Tibial nerve (tissue), 4 donors: ENCODE measurements around the gene C8G. TPM values are rescaled to one million over a fixed set of nuclear protein-coding genes. Genes with fewer than 3 reads are reported as not detected.
A peak's percentile ranks its signal among the peaks of the same experiment; 100 is the strongest.

Source experiments
- DNase-seq, 2 donors: peaks; one replicate each; pipeline ENCODE4 v3.0.0-alpha.2; 2019; ENCODE audit warnings: low spot score in 2 of 2
- H3K27ac ChIP-seq, 4 donors: fragments of 200-600 bp; sonication (generic) in 3 of 4; one replicate each; pipeline ENCODE4 v1.5.1; 2017 to 2019; ENCODE audit warnings: mild to moderate bottlenecking in 1 of 4
- H3K27me3 ChIP-seq, 2 donors: fragments of 200-600 bp; sonication (generic) in 1 of 2; one replicate each; pipeline versions ENCODE4 v1.5.1 to v1.6.0; 2017 to 2019
- H3K36me3 ChIP-seq, 3 donors: fragments of 200-600 bp; sonication (generic); one replicate each; pipeline ENCODE4 v1.5.1; 2018 to 2019
- H3K4me1 ChIP-seq, 4 donors: fragments of 200-600 bp; sonication (generic) in 3 of 4; one replicate each; pipeline ENCODE4 v1.5.1; 2017 to 2019
- H3K4me3 ChIP-seq, 4 donors: fragments of 200-600 bp; sonication (generic) in 3 of 4; one replicate each; pipeline ENCODE4 v1.5.1; 2017 to 2019; ENCODE audit warnings: mild to moderate bottlenecking in 1 of 4, moderate library complexity in 1 of 4
- H3K9me3 ChIP-seq, 4 donors: fragments of 200-600 bp; sonication (generic) in 3 of 4; one replicate each; pipeline ENCODE4 v1.5.1; 2017 to 2019
- EP300 ChIP-seq, 2 donors: sonication (generic); formaldehyde crosslinking; IDR thresholded peaks; one replicate each; pipeline ENCODE4 v1.6.1; 2017; ENCODE audit warnings: antibody characterized with exemption in 2 of 2, mild to moderate bottlenecking in 1 of 2
- POLR2A ChIP-seq, 2 donors: fragments of 450-650 bp; IDR thresholded peaks; one replicate each; pipeline ENCODE4 v1.6.1; 2017; ENCODE audit warnings: antibody characterized with exemption in 2 of 2, mild to moderate bottlenecking in 2 of 2, moderate library complexity in 2 of 2
- WGBS, 2 donors: methylation state at CpG; one replicate each; pipeline ENCODE4 v1.1.5; 2018; 5-methylcytosine and 5-hydroxymethylcytosine counted together
- total RNA-seq, 4 donors: library from RNA; depleted of rRNA; stranded (reverse); fragments of >200 nt; gene quantifications; one replicate each; pipeline ENCODE4 v1.1.0, GENCODE V29; 2016
- TF ChIP-seq, protein P1 (sequence below), 5 experiments: fragments of 200-600 bp in 3 of 5; fragments of 450-650 bp in 2 of 5; sonication (generic) in 3 of 5; IDR thresholded peaks; one replicate each; pipeline ENCODE4 v1.5.1; 2016 to 2019; ENCODE audit warnings: antibody characterized with exemption in 5 of 5, mild to moderate bottlenecking in 3 of 5, moderate library complexity in 2 of 5

C8G gene
- total RNA-seq, 4 donors from 2014 or later: 3.3 to 5.1 TPM; not detected in 2

DNA sequence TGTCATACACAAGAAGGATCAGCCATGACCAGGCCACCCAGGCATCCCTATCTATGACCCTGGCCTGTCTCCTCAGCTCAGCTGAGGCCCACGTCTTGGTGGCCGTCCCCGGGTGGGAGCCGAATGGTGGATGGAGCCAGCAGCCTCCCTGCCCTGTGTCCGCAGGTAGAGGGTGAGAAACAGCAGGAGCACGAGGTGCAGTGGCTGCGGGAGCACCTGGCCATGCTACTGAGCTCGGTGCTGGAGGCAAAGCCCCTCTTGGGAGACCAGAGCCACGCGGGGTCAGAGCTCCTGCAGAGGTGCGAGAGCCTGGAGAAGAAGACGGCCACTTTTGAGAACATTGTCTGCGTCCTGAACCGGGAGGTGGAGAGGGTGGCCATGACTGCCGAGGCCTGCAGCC, 25.0 kb upstream of the C8G start:
- Histone ChIP-seq H3K27me3 (no peaks in the 10 kb centered on the region), H3K9me3 (no peaks in the 10 kb centered on the region), H3K4me1 (peaks cover 0 to 14% (median 2%) of the 10 kb centered on the region in 4 donors), H3K36me3 (peaks cover 0 to 60% (median 7%) of the 10 kb centered on the region in 3 donors), H3K4me3 (no peak overlapping the region), H3K27ac (no peak overlapping the region)
- TF ChIP-seq, protein P1, sequence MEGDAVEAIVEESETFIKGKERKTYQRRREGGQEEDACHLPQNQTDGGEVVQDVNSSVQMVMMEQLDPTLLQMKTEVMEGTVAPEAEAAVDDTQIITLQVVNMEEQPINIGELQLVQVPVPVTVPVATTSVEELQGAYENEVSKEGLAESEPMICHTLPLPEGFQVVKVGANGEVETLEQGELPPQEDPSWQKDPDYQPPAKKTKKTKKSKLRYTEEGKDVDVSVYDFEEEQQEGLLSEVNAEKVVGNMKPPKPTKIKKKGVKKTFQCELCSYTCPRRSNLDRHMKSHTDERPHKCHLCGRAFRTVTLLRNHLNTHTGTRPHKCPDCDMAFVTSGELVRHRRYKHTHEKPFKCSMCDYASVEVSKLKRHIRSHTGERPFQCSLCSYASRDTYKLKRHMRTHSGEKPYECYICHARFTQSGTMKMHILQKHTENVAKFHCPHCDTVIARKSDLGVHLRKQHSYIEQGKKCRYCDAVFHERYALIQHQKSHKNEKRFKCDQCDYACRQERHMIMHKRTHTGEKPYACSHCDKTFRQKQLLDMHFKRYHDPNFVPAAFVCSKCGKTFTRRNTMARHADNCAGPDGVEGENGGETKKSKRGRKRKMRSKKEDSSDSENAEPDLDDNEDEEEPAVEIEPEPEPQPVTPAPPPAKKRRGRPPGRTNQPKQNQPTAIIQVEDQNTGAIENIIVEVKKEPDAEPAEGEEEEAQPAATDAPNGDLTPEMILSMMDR (IDR thresholded peaks at IDR 0.05): no peak
- TF ChIP-seq EP300 (IDR thresholded peaks at IDR 0.05) (no peak), POLR2A (IDR thresholded peaks at IDR 0.05) (no peak)
- no peak for DNase-seq
- WGBS, 2 donors: 95 to 96% methylated on average over 14 to 15 of the region's 15 CpGs

DNA sequence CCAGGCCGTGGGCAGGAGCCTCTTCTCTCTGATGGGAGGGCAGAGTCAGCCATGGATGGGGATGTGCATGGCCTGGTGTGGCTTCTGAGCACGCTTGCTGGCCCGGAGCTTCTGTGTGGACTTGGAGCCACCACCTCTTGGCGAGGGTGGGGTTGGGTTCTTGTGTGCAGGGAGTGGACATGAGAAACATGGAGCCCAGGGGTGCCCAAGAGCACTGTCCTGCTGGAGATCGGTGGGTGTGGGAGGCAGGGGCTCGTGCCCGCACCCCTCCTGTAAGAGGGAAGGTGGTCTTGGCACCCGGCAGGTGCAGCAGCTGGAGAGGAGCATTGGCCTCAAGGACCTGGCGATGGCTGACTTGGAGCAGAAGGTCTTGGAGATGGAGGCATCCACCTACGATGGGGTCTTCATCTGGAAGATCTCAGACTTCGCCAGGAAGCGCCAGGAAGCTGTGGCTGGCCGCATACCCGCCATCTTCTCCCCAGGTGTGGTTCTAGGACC, 24.3 kb upstream of the C8G start:
- Histone ChIP-seq H3K4me1 (peaks cover 0 to 14% (median 2%) of the 10 kb centered on the region in 4 donors), H3K4me3 (no peak overlapping the region), H3K27ac (no peak overlapping the region), H3K9me3 (no peaks in the 10 kb centered on the region), H3K27me3 (no peaks in the 10 kb centered on the region), H3K36me3 (peaks cover 0 to 60% (median 8%) of the 10 kb centered on the region in 3 donors)
- DNase-seq: no peak
- 91 to 99% methylated on average over 12 to 14 of the region's 14 CpGs for WGBS, 2 donors
- TF ChIP-seq, protein P1 (IDR thresholded peaks at IDR 0.05): no peak
- no peak for TF ChIP-seq POLR2A (IDR thresholded peaks at IDR 0.05)
- TF ChIP-seq EP300 (IDR thresholded peaks at IDR 0.05): no peak

DNA sequence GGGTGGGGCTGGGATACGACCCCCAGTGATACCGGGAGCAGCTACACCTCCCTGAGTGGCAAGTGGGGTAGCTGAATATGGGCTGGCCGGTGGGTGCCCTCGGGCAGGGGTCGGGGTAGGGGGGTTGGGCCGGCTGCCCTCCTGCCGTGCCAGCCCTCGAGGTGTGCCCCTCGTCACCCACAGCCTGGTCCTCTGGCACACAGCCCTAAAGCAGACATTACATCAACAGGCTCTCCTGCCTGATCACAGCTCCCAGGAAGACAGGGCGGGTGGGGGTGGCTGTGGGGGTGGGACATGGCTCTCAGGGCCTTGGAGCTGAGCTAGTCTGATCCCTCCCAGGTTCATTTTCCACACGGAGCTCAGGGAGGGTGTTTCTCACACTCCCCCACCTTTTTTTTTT, 23.7 kb upstream of the C8G start:
- Histone ChIP-seq H3K27me3 (no peaks in the 10 kb centered on the region), H3K4me3 (no peak overlapping the region), H3K4me1 (peaks cover 0 to 14% (median 2%) of the 10 kb centered on the region in 4 donors), H3K27ac (peak overlapping the region in 1 of 4 donors; percentile 2), H3K36me3 (peaks cover 0 to 60% (median 14%) of the 10 kb centered on the region in 3 donors), H3K9me3 (no peaks in the 10 kb centered on the region)
- TF ChIP-seq EP300 (IDR thresholded peaks at IDR 0.05) (no peak), POLR2A (IDR thresholded peaks at IDR 0.05) (no peak)
- TF ChIP-seq, protein P1 (IDR thresholded peaks at IDR 0.05): no peak
- DNase-seq: no peak
- WGBS, 2 donors: 51 to 75% methylated on average over 4 to 11 of the region's 11 CpGs

DNA sequence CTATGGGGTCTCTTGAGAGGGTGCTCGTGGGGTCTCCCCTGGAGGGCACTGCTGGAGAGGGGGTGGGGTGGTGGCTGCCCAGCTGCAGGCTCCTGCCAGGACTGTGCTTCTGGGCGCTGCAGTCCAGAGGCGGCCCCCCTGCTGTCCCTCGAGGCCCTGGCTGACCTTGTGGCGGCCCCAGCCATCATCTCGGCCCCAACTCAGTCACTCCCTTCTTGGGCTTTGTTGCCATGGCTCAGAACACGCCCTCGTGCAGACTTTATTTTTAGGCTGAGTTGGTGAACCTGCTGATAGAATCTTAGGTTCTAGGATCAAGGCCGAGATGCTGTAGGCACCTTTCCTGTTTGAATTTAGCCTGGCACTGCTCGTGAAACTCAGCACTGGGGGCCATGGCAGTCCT, 23.3 kb upstream of the C8G start:
- Histone ChIP-seq H3K4me1 (peaks cover 0 to 14% (median 2%) of the 10 kb centered on the region in 4 donors), H3K36me3 (peaks cover 0 to 60% (median 18%) of the 10 kb centered on the region in 3 donors), H3K27ac (peak overlapping the region in 2 of 4 donors; percentile 2 to 38), H3K4me3 (no peak overlapping the region), H3K27me3 (no peaks in the 10 kb centered on the region), H3K9me3 (no peaks in the 10 kb centered on the region)
- TF ChIP-seq EP300 (IDR thresholded peaks at IDR 0.05) (no peak), POLR2A (IDR thresholded peaks at IDR 0.05) (no peak)
- no peak for DNase-seq
- 28 to 44% methylated on average over 9 to 10 of the region's 10 CpGs for WGBS, 2 donors

DNA sequence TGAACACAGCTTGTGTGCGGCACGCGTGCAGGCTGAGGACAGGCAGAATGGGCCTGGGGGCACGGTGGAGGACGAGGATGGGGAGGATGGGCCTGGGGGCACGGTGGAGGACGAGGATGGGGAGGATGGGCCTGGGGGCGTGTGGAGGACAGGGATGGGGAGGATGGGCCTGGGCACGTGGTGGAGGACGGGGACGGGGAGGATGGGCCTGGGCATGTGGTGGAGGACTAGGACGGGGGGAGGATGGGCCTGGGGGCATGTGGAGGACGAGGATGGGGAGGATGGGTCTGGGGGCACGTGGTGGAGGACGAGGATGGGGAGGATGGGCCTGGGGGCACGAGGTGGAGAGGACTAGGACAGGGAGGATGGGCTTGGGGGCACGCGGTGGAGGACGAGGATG, 22.5 kb upstream of the C8G start:
- Histone ChIP-seq H3K36me3 (peaks cover 0 to 60% (median 20%) of the 10 kb centered on the region in 3 donors), H3K4me3 (no peak overlapping the region), H3K27ac (peak overlapping the region in 3 of 4 donors; percentile 2 to 38 (median 15)), H3K27me3 (no peaks in the 10 kb centered on the region), H3K9me3 (no peaks in the 10 kb centered on the region), H3K4me1 (peaks cover 0 to 14% (median 2%) of the 10 kb centered on the region in 4 donors)
- WGBS, 2 donors: 72 to 77% methylated on average over 19 of the region's 19 CpGs
- TF ChIP-seq EP300 (IDR thresholded peaks at IDR 0.05) (no peak), POLR2A (IDR thresholded peaks at IDR 0.05) (no peak)
- TF ChIP-seq, protein P1 (IDR thresholded peaks at IDR 0.05): no peak
- DNase-seq: no peak
